H1 (cell line): Measurements from ENCODE around the gene UGT3A1. TPM values are rescaled to one million over a fixed set of nuclear protein-coding genes. Genes with fewer than 3 reads are reported as not detected.

Experiments
- FOSL1 ChIP-seq: IDR thresholded peaks from 2 replicates; pipeline ENCODE4 v1.6.1; 2011; ENCODE audit warnings: mild to moderate bottlenecking, low read depth, low read length, moderate library complexity; ENCODE audit not compliant: insufficient read depth
- HDAC2 ChIP-seq, 2 experiments: fragments of 300-600 bp in 1 of 2; sonication (generic) in 1 of 2; IDR thresholded peaks; 2 replicates each; pipeline ENCODE4 v1.6.1; 2011 to 2012; ENCODE audit warnings: low read depth in 2 of 2, low read length in 2 of 2, mild to moderate bottlenecking in 2 of 2, moderate library complexity in 2 of 2, borderline replicate concordance in 1 of 2, inconsistent platforms in 1 of 2
- KDM1A ChIP-seq: fragments of 200-600, 300-600 bp; sonication (generic); IDR thresholded peaks from 2 replicates; pipeline ENCODE4 v1.7.1; 2016; ENCODE audit warnings: mild to moderate bottlenecking, low read length, borderline replicate concordance
- MAFK ChIP-seq: IDR thresholded peaks from 2 replicates; pipeline ENCODE4 v1.6.1; 2012; ENCODE audit warnings: low read depth, mild to moderate bottlenecking, improper control_type of control experiment, low read length
- polyA plus RNA-seq, 7 experiments: library from polyadenylated mRNA; depleted of rRNA in 3 of 7; stranded (reverse) in 5 of 7; unstranded in 2 of 7; fragments of >200 nt in 5 of 7; fragments of 200-250 nt in 2 of 7; gene quantifications; 1 replicate in 5 of 7; 2 replicates in 1 of 7; 4 replicates in 1 of 7; pipeline versions ENCODE4 v1.2.1 to v1.2.3, GENCODE V29; 2011 to 2013; ENCODE audit warnings: missing spikeins in 2 of 7, mixed read lengths in 2 of 7
- total RNA-seq: library from RNA; stranded (reverse); fragmentation: NEBNext Ultra II Directional; extraction: Animal tissue kit (Norgen Biotek cat#: 25700); gene quantifications from 2 replicates; pipeline ENCODE4 v1.2.1, GENCODE V29; 2021
- TF ChIP-seq, protein P1 (sequence below): IDR thresholded peaks from 2 replicates; pipeline ENCODE4 v1.6.1; 2011; ENCODE audit warnings: low read depth, mild to moderate bottlenecking, low read length; ENCODE audit not compliant: insufficient read depth
- TF ChIP-seq, protein P2 (sequence below): IDR thresholded peaks from 2 replicates; pipeline ENCODE4 v1.6.1; 2012; ENCODE audit warnings: low read length, inconsistent platforms

UGT3A1 gene
- total and polyA plus RNA-seq, 2 of the 8 experiments (the other 6 are each of a cell fraction or from before 2014, with no cell fraction given): 2.4 to 3.4 TPM

DNA sequence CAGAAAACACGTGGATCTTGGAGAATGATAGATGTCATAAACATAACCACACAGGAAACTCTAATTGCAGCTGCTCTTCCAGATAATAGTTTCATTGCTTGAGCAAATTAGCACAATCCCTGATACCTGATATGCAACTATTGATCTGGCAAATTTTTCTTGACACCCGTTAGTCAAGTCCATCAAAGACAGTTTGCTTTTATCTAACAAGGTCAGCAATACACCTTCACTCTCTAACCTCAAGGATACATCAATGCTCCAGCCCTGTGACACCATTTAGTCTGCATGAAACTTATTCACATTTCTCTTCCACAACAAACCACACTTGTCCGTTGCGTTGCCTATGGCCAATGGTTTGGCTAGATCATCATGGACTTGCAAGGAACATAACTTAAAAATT, 16.6 kb downstream of the UGT3A1 start (continued):
- TF ChIP-seq FOSL1 (no peak), HDAC2 (IDR thresholded peaks at IDR 0.05; ENCODE audit: borderline replicate concordance in 1 of 2, low read depth in 2 of 2, low read length in 2 of 2) (no peak), MAFK (no peak), KDM1A (no peak)
- TF ChIP-seq, protein P1, sequence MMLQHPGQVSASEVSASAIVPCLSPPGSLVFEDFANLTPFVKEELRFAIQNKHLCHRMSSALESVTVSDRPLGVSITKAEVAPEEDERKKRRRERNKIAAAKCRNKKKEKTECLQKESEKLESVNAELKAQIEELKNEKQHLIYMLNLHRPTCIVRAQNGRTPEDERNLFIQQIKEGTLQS: no peak
- TF ChIP-seq, protein P2, sequence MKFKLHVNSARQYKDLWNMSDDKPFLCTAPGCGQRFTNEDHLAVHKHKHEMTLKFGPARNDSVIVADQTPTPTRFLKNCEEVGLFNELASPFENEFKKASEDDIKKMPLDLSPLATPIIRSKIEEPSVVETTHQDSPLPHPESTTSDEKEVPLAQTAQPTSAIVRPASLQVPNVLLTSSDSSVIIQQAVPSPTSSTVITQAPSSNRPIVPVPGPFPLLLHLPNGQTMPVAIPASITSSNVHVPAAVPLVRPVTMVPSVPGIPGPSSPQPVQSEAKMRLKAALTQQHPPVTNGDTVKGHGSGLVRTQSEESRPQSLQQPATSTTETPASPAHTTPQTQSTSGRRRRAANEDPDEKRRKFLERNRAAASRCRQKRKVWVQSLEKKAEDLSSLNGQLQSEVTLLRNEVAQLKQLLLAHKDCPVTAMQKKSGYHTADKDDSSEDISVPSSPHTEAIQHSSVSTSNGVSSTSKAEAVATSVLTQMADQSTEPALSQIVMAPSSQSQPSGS: no peak
